Pancreas (tissue), 10 donors: Measurements from ENCODE around the gene OGFOD2. TPM values are rescaled to one million over a fixed set of nuclear protein-coding genes. Genes with fewer than 3 reads are reported as not detected.

ENCODE experiments used
- ATAC-seq, 4 donors: fragments of 200-7000 bp; cut with Tn5 transposase; one replicate each; pipeline versions ENCODE4 v1.8.0 to v1.9.1; 2020; ENCODE audit warnings: mild to moderate bottlenecking in 4 of 4, moderate library complexity in 4 of 4
- DNase-seq, 6 donors: peaks; one replicate each; pipeline ENCODE4 v3.0.0-alpha.2; 2020
- FAIRE-seq: peaks from 2 replicates; lab custom pipeline; 2012; peaks lifted over from hg19 to GRCh38; lab: Jason Lieb, UNC
- H3K27ac ChIP-seq, 4 donors: fragments of 200-600 bp; sonication (generic); 1 replicate in 3 of 4; 2 replicates in 1 of 4; pipeline versions ENCODE4 v1.5.0 to v1.8.0; 2020
- H3K27me3 ChIP-seq, 4 donors: fragments of 200-600 bp; one replicate each; pipeline ENCODE4 v1.8.0; 2021
- H3K36me3 ChIP-seq, 3 donors: fragments of 200-600 bp; sonication (generic) in 1 of 3; one replicate each; pipeline versions ENCODE4 v1.5.0 to v1.8.0; 2020 to 2021
- H3K4me1 ChIP-seq, 3 donors: fragments of 200-600 bp; one replicate each; pipeline ENCODE4 v1.8.0; 2021
- H3K4me3 ChIP-seq, 4 donors: fragments of 200-600 bp; sonication (generic) in 2 of 4; one replicate each; pipeline versions ENCODE4 v1.5.0 to v1.8.0; 2020 to 2021
- H3K9me3 ChIP-seq, 4 donors: fragments of 200-600 bp; one replicate each; pipeline ENCODE4 v1.8.0; 2021
- WGBS, 2 donors: extraction: QIAGEN DNeasy Blood & Tissue Kit; methylation state at CpG; one replicate each; pipeline ENCODE4 v1.1.7; 2013; 5-methylcytosine and 5-hydroxymethylcytosine counted together
- intact Hi-C, 3 donors: fragments of 100-400 bp; cut with DNase I; formaldehyde crosslinking; loops; one replicate each; pipeline versions ENCODE4 v1.11.1 to v1.14.2; 2022
- polyA plus RNA-seq, 2 donors: library from polyadenylated mRNA; stranded (reverse); fragments of 200-250 nt; gene quantifications; one replicate each; pipeline ENCODE4 v1.2.3, GENCODE V29; 2013
- total RNA-seq, 6 donors: library from RNA; stranded (reverse); fragmentation: NEBNext Ultra II Directional in 4 of 6; extraction: Animal tissue kit (Norgen Biotek cat#: 25700) in 4 of 6; gene quantifications; one replicate each; pipeline versions ENCODE4 v1.2.1 to v1.2.4, GENCODE V29; 2021 to 2023
- TF ChIP-seq, protein P1 (sequence below), 4 donors: fragments of 200-600 bp; sonication (generic) in 3 of 4; IDR thresholded peaks; one replicate each; pipeline versions ENCODE4 v1.5.0 to v1.8.0; 2021; ENCODE audit warnings: antibody characterized with exemption in 4 of 4
- donor health status: healthy with polysubstance abuse.
- donor health status: DM: no; HTN: no; CAD: no; lungs with moderate emphysema.
- donor health status: DM: no; HTN: no; CAD: no.
- donor health status: control.
- donor health status: control.
- donor health status: Bipolar disorder and iron deficiency.
- donor health status: DM: yes; HTN: yes; CAD: no.
- donor health status: DM: no; HTN: no; CAD: no.
- donor health status: DM: no; HTN: no; CAD: no.
- donor health status: DM: yes; HTN: yes; CAD: no.

OGFOD2 gene
- total and polyA plus RNA-seq, 8 donors, result 12.9 to 30.9 (median 18.4) TPM

DNA sequence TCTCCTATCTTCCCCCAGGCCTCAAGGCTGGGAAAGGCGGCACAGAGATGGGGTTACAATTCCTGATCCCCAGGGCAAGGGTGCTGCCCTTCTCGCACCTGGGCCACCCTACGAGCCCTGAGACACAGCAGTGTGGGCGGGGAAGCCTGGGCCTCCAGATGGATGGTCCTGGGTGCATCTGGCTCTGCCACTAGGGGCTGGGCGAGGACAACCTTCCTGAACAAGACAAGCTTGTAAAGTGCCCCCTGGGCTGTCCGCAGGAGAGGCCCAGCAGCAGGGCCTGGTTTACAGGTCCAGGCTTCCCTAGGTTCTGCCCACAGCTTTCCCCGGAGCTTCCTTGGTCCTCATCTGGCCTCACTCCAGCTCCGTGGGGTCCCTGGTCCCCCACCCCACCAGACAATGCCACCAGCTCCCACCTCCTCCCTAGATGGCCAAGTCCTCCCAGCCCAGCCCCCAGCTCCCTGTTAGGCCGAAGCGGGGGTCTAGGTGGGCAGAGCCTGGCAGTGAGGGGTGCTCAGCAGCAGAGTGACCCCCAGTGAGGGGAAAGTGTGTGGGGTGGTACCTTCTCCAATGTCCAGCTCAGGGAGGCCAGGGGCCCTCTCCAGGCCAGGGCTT is 14.3 kb downstream of the OGFOD2 start:
- 90 to 94% methylated on average over 10 of the region's 10 CpGs for WGBS, 2 donors
- H3K27me3 ChIP-seq, result no peaks in the 10 kb centered on the region
- peaks cover 0 to 7% (median 0%) of the 10 kb centered on the region in 3 donors for H3K4me1 ChIP-seq
- no peak overlapping the region for H3K4me3 ChIP-seq
- H3K27ac ChIP-seq, result no peak overlapping the region
- no peaks in the 10 kb centered on the region for H3K9me3 ChIP-seq
- intact Hi-C loops, result loop anchor here in 1 of 3 donors (10.0 kb wide), 1 partner anchor 245 kb away; the partner anchor contains the start of genes MPHOSPH9 and MTRFR
- ATAC-seq, result no peak
- H3K36me3 ChIP-seq, result no peaks in the 10 kb centered on the region
- FAIRE-seq, result no peak
- TF ChIP-seq, protein P1, sequence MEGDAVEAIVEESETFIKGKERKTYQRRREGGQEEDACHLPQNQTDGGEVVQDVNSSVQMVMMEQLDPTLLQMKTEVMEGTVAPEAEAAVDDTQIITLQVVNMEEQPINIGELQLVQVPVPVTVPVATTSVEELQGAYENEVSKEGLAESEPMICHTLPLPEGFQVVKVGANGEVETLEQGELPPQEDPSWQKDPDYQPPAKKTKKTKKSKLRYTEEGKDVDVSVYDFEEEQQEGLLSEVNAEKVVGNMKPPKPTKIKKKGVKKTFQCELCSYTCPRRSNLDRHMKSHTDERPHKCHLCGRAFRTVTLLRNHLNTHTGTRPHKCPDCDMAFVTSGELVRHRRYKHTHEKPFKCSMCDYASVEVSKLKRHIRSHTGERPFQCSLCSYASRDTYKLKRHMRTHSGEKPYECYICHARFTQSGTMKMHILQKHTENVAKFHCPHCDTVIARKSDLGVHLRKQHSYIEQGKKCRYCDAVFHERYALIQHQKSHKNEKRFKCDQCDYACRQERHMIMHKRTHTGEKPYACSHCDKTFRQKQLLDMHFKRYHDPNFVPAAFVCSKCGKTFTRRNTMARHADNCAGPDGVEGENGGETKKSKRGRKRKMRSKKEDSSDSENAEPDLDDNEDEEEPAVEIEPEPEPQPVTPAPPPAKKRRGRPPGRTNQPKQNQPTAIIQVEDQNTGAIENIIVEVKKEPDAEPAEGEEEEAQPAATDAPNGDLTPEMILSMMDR (IDR thresholded peaks at IDR 0.05), result no peak
- DNase-seq, result peak in 1 of 6 donors; percentile 63

DNA sequence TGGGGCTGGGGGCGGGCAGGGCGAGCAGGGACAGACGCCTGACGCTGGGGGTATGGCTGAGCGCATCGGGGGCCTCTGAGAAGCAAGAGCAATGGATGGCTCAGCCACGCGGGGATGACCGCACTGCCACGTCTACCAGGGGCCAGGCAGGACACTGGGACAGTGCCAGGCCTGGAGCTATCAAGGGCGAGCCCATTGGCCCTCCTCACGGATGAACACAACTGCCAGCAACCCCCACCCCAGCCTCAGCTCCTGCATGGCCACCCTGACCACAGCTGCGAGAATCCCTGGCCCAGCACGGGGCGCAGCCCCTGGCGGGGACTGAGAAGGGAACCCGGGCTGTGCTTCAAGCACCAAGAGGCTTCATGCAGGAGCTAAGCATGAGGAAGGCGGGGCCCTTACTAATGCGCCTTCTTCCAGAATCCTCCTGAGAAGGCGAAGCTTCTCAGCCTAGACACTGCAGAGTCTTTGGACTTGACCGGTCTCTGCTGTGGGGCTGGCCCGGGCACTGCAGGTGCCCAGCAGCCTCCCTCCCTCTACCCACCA is 14.9 kb downstream of the OGFOD2 start:
- Histone ChIP-seq H3K4me1 (peaks cover 0 to under 1% (median 0%) of the 10 kb centered on the region in 3 donors), H3K4me3 (no peak overlapping the region), H3K9me3 (no peaks in the 10 kb centered on the region), H3K27me3 (no peaks in the 10 kb centered on the region), H3K27ac (no peak overlapping the region), H3K36me3 (no peaks in the 10 kb centered on the region)
- FAIRE-seq (no peak), DNase-seq (no peak), ATAC-seq (no peak)
- TF ChIP-seq, protein P1 (IDR thresholded peaks at IDR 0.05), result no peak
- WGBS, 2 donors, result 88 to 96% methylated on average over 15 to 22 of the region's 22 CpGs
- intact Hi-C loops, result loop anchor here in 1 of 3 donors (10.0 kb wide), 1 partner anchor 245 kb away; the partner anchor contains the start of genes MPHOSPH9 and MTRFR

DNA sequence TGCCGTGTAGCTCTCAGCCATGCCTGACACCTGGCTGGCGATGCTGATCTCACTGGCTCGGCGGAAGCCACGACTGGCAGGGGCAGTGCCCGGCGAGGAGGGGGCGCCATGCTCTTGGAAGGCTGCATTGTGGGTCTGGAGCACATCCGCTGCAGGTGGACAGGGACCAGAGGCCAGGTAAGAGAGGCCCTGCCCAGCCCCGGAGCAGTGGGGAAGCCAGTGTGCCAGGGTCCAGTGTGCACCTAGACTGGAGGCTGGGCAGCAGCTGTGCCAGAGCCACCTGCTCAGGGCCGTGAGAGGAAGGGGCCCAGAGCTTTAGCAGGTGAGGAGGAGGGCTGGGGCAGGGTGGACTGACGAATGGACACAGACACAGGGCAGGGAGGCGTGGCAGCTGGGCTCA is 15.5 kb downstream of the OGFOD2 start:
- FAIRE-seq, result no peak

DNA sequence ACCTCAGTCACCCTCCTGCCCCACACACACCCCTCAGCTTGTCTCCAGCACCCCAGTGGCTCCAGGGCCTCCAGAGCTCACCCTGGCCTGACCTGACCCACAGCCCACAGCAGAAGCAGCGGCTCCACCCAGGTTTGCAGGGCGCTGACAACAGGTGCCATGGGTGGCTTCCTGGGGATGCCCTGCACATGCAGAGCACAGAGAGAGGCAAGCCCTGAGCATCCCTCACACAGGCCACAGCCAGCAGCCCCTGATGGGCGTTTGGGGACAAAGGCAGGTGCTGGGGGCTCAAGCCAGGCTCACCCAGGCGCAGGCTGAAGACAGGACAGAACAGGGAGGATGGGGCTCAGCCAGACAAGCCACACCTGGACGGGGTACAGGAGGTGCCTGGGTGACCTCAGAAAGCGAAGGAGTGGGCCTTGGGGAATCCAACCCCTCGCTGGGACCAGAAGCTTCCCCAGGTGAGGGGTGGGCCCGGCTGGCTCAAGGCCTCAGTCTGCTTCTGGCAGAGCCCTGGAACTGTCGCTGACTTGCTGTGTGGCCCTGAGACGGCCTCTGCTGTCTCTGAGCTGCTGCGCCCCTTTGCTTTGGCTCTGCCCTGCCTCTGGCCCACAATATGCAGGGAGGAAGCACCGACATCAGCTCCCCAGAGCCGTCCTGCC is 16.0 kb downstream of the OGFOD2 start:
- Histone ChIP-seq H3K9me3 (no peaks in the 10 kb centered on the region), H3K4me1 (no peaks in the 10 kb centered on the region), H3K36me3 (no peaks in the 10 kb centered on the region), H3K27me3 (no peaks in the 10 kb centered on the region), H3K27ac (no peak overlapping the region), H3K4me3 (no peak overlapping the region)
- ATAC-seq (no peak), DNase-seq (peak in 1 of 6 donors; percentile 64), FAIRE-seq (no peak)
- 89 to 93% methylated on average over 13 of the region's 13 CpGs for WGBS, 2 donors
- intact Hi-C loops, result no loop called here
- TF ChIP-seq, protein P1 (IDR thresholded peaks at IDR 0.05), result no peak

More for the DNA sequence above, 15.5 kb downstream of the OGFOD2 start:
- TF ChIP-seq, protein P1 (IDR thresholded peaks at IDR 0.05), result no peak
- DNase-seq, result no peak
- Histone ChIP-seq H3K4me1 (no peaks in the 10 kb centered on the region), H3K27ac (no peak overlapping the region), H3K9me3 (no peaks in the 10 kb centered on the region), H3K4me3 (no peak overlapping the region), H3K36me3 (no peaks in the 10 kb centered on the region), H3K27me3 (no peaks in the 10 kb centered on the region)
- ATAC-seq, result no peak
- intact Hi-C loops, result no loop called here
- WGBS, 2 donors, result 85 to 91% methylated on average over 13 of the region's 13 CpGs
